Measurements from ENCODE around the gene PIK3CD. TPM values are rescaled to one million over a fixed set of nuclear protein-coding genes. Genes with fewer than 3 reads are reported as not detected.
A peak's percentile ranks its signal among the peaks of the same experiment; 100 is the strongest.

The PIK3CD gene
- total and polyA plus RNA-seq, 10 donors: 26.8 to 186 (median 100.0) TPM

DNA sequence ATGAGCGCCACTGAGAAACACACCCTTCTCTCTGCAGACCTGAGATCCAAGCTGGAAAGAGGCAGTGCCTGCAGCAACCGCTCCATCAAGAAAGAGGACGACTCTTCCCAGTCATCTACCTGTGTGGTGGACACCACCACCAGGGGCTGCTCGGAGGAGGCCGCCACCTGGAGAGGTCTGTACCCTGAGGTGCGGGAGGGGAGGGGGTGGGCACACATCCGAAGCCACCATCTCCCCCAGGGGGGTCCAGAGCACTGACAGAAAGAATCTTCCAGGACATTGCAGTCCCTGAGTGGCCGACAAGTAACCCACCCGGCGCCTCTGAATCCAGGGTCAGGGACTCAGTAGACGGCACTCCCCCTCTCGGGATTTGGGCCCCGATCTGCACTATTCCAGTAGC, 39.8 kb upstream of the PIK3CD start:
- H3K4me1 ChIP-seq: peaks cover 0 to 9% (median 4%) of the 10 kb centered on the region in 6 donors

GRCh38 chr1:9612162-9612845, 39.2 kb upstream of the PIK3CD start:
- Histone ChIP-seq H3K4me3 (no peak overlapping the region), H3K4me1 (peaks cover 0 to 9% (median 4%) of the 10 kb centered on the region in 6 donors), H3K27me3 (replicated peaks in 1 of 7) (no peaks in the 10 kb centered on the region), H3K9me3 (no peaks in the 10 kb centered on the region), H3K27ac (no peak overlapping the region), H3K36me3 (peaks cover 0 to 69% (median 39%) of the 10 kb centered on the region in 6 donors)
- WGBS, 5 donors: 89 to 95% (median 93%) methylated on average over 9 to 11 of the region's 11 CpGs
- TF ChIP-seq POLR2AphosphoS5 (IDR thresholded peaks at IDR 0.05) (no peak), CTCF (IDR thresholded peaks at IDR 0.05 in 8 of 11, conservative IDR thresholded peaks at IDR 0.05 in 3 of 11) (no peak), POLR2A (IDR thresholded peaks at IDR 0.05) (no peak)
- intact Hi-C loops (cut with DNase I; ENCODE audit: low total_unique reads): no loop called here
- DNase-seq: no peak

More for the DNA sequence above, 39.8 kb upstream of the PIK3CD start:
- no peak for TF ChIP-seq POLR2A (IDR thresholded peaks at IDR 0.05)
- no peaks in the 10 kb centered on the region for H3K27me3 ChIP-seq (replicated peaks in 1 of 7)
- H3K36me3 ChIP-seq: peaks cover 0 to 73% (median 39%) of the 10 kb centered on the region in 6 donors
- H3K27ac ChIP-seq: no peak overlapping the region
- H3K4me3 ChIP-seq: no peak overlapping the region
- H3K9me3 ChIP-seq: no peaks in the 10 kb centered on the region
- intact Hi-C loops (cut with DNase I; ENCODE audit: low total_unique reads): no loop called here
- WGBS, 5 donors: 86 to 94% (median 91%) methylated on average over 11 to 13 of the region's 13 CpGs
- no peak for DNase-seq

DNA sequence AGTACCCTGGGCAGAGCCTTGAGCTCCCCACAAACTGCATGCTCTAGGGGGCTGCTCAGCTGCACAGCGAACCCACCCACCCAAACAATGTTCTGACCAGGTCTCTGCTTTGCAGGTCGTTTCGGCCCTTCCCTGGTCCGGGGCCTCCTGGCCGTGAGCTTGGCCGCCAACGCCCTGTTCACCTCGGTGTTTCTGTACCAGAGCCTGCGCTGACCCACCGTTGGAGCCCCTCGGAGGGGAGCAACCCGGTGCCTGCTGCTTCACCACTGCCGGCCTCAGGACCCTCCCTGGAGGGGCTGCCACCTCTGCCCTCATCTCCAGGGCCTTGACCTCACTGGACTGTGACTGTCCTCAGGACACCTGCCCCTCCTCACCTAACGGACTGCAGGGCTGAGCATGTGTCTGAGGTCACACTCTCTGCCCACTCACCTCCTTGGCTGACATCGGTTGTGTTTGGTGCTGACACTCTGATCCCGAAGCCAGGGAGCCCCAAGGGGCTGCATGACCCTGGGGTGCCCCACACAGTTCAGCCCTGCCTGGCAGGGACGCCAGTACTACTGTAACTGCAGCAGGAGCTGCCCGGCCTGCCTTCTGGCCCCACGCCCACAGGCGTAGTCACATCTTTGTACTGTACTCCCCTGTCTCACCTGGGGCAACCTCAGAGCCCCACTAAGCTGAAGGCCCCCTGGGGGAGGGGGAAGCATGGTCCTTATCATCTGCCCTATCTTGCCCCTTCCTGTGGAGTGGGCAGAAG, 38.5 kb upstream of the PIK3CD start:
- Histone ChIP-seq H3K4me1 (peaks cover 0 to 9% (median 4%) of the 10 kb centered on the region in 6 donors), H3K36me3 (peaks cover 0 to 61% (median 39%) of the 10 kb centered on the region in 6 donors), H3K4me3 (no peak overlapping the region), H3K27me3 (replicated peaks in 1 of 7) (peaks cover 0 to 5% (median 0%) of the 10 kb centered on the region in 7 donors), H3K9me3 (no peaks in the 10 kb centered on the region), H3K27ac (no peak overlapping the region)
- no peak for TF ChIP-seq POLR2A (IDR thresholded peaks at IDR 0.05)
- no peak for TF ChIP-seq CTCF (IDR thresholded peaks at IDR 0.05 in 8 of 11, conservative IDR thresholded peaks at IDR 0.05 in 3 of 11)
- 90 to 94% (median 94%) methylated on average over 14 to 20 of the region's 20 CpGs for WGBS, 5 donors
- DNase-seq: peak; percentile 57
- intact Hi-C loops (cut with DNase I; ENCODE audit: low total_unique reads): no loop called here

GRCh38 chr1:9613625-9614299, 37.8 kb upstream of the PIK3CD start:
- peaks cover 0 to 10% (median 0%) of the 10 kb centered on the region in 7 donors for H3K27me3 ChIP-seq (replicated peaks in 1 of 7)

More at GRCh38 chr1:9613625-9614299, 37.8 kb upstream of the PIK3CD start:
- intact Hi-C loops (cut with DNase I; ENCODE audit: low total_unique reads): no loop called here
- Histone ChIP-seq H3K4me3 (no peak overlapping the region), H3K9me3 (no peaks in the 10 kb centered on the region), H3K4me1 (peaks cover 0 to 9% (median 4%) of the 10 kb centered on the region in 6 donors), H3K36me3 (peaks cover 0 to 54% (median 36%) of the 10 kb centered on the region in 6 donors), H3K27ac (no peak overlapping the region)
- TF ChIP-seq POLR2AphosphoS5 (IDR thresholded peaks at IDR 0.05): peak in 1 of 3 donors; percentile 5
- TF ChIP-seq POLR2A (IDR thresholded peaks at IDR 0.05): no peak
- no peak for TF ChIP-seq CTCF (IDR thresholded peaks at IDR 0.05 in 8 of 11, conservative IDR thresholded peaks at IDR 0.05 in 3 of 11)
- DNase-seq: no peak
- WGBS, 5 donors: 81 to 95% (median 93%) methylated on average over 17 of the region's 17 CpGs
